Kidney (tissue), 14 donors: Measurements from ENCODE around the gene IFNA2. TPM values are rescaled to one million over a fixed set of nuclear protein-coding genes. Genes with fewer than 3 reads are reported as not detected.
"Not testable (repeated sequence)": the region's sequence is repeated elsewhere in the genome, so short reads cannot be mapped to it uniquely, and the experiment has no call there.

Experiments
- DNase-seq, 5 donors: peaks; one replicate each; pipeline ENCODE4 v3.0.0-alpha.2; 2013 to 2020
- FAIRE-seq: peaks from 2 replicates; lab custom pipeline; 2012; peaks lifted over from hg19 to GRCh38; lab: Jason Lieb, UNC
- H3K27ac ChIP-seq, 2 donors: one replicate each; pipeline ENCODE4 v1.7.0; 2013; ENCODE audit warnings: low read depth in 2 of 2, low read length in 2 of 2, inconsistent platforms in 1 of 2
- H3K27me3 ChIP-seq: one replicate; pipeline ENCODE4 v1.7.1; 2013; ENCODE audit warnings: low read length, inconsistent platforms; ENCODE audit not compliant: control insufficient read depth, insufficient read depth
- H3K36me3 ChIP-seq, 3 donors: one replicate each; pipeline versions ENCODE4 v1.7.0 to v1.7.1; 2013; ENCODE audit warnings: low read length in 3 of 3, control low read depth in 1 of 3, inconsistent platforms in 1 of 3; ENCODE audit not compliant: insufficient read depth in 3 of 3, control insufficient read depth in 2 of 3
- H3K4me1 ChIP-seq, 3 donors: one replicate each; pipeline versions ENCODE4 v1.7.0 to v1.7.1; 2013; ENCODE audit warnings: low read length in 3 of 3, inconsistent platforms in 1 of 3, low read depth in 1 of 3; ENCODE audit not compliant: control insufficient read depth in 2 of 3, insufficient read depth in 2 of 3
- H3K4me3 ChIP-seq, 3 donors: one replicate each; pipeline versions ENCODE4 v1.7.0 to v1.8.1; 2013; ENCODE audit warnings: low read length in 3 of 3, control low read depth in 1 of 3, inconsistent platforms in 1 of 3
- H3K9ac ChIP-seq, 3 donors: one replicate each; pipeline versions ENCODE4 v1.7.0 to v1.7.1; 2013; ENCODE audit warnings: low read length in 3 of 3, control low read depth in 1 of 3, inconsistent platforms in 1 of 3
- H3K9me3 ChIP-seq, 3 donors: one replicate each; pipeline versions ENCODE4 v1.7.0 to v1.7.1; 2013; ENCODE audit warnings: low read length in 3 of 3, control low read depth in 1 of 3, inconsistent platforms in 1 of 3; ENCODE audit not compliant: control insufficient read depth in 2 of 3, insufficient read depth in 1 of 3
- CTCF ChIP-seq: IDR thresholded peaks from 3 replicates; pipeline ENCODE4 v1.5.1; 2012; ENCODE audit warnings: mild to moderate bottlenecking, moderate library complexity, borderline replicate concordance; ENCODE audit not compliant: insufficient read depth; ENCODE audit errors: extremely low read depth
- intact Hi-C: fragments of 100-400 bp; cut with DNase I; formaldehyde crosslinking; loops from one replicate; pipeline ENCODE4 v1.11.1; 2022
- polyA plus RNA-seq: library from polyadenylated mRNA; stranded (reverse); fragments of 350-450 nt; fragmentation: Illumina TruSeq; extraction: RNeasy Lipid Tissue Mini Kit (QIAGEN cat#74804); gene quantifications from one replicate; pipeline ENCODE4 v1.2.3, GENCODE V29; 2014; ENCODE audit warnings: low read depth, low replicate concordance; ENCODE audit not compliant: insufficient read depth
- total RNA-seq: library from RNA; stranded (reverse); fragmentation: NEBNext Ultra II Directional; extraction: Animal tissue kit (Norgen Biotek cat#: 25700); gene quantifications from one replicate; pipeline ENCODE4 v1.2.1, GENCODE V29; 2021
- donor health status: control.
- donor health status: control.
- donor health status: control.
- donor health status: control.
- donor health status: control.
- donor health status: DM: yes; HTN: yes; CAD: no.
- donor health status: Normal renal cell carcinoma (clear cell type).

IFNA2 gene
- total and polyA plus RNA-seq, 2 donors from 2014 or later = not detected

- Histone ChIP-seq H3K4me3 (no peak overlapping the region), H3K4me1 (no peaks in the 10 kb centered on the region), H3K27ac (no peak overlapping the region), H3K36me3 (no peaks in the 10 kb centered on the region), H3K9me3 (no peaks in the 10 kb centered on the region), H3K27me3 (no peaks in the 10 kb centered on the region), H3K9ac (no peak overlapping the region)
- peak in 1 of 5 donors; percentile 8 for DNase-seq
- no peak for TF ChIP-seq CTCF
- intact Hi-C loops = no loop called here
- no peak for FAIRE-seq
These were observed 3.5 kb downstream of the IFNA2 start for GRCh38 chr9:21381448-21382339.

GRCh38 chr9:21371467-21371866 lies 13.7 kb downstream of the IFNA2 start:
- H3K36me3 ChIP-seq, H3K4me1 ChIP-seq, H3K9me3 ChIP-seq, FAIRE-seq, DNase-seq, H3K27me3 ChIP-seq, H3K4me3 ChIP-seq, H3K27ac ChIP-seq, intact Hi-C loops, H3K9ac ChIP-seq: not testable (repeated sequence)

- no peaks in the 10 kb centered on the region for H3K9me3 ChIP-seq
- H3K36me3 ChIP-seq = no peaks in the 10 kb centered on the region
- H3K4me1 ChIP-seq = no peaks in the 10 kb centered on the region
- no peak for TF ChIP-seq CTCF
- H3K27me3 ChIP-seq = no peaks in the 10 kb centered on the region
- H3K9ac ChIP-seq = no peak within 1 kb of the TSS
- intact Hi-C loops = no loop called here
- no peak within 1 kb of the TSS for H3K27ac ChIP-seq
- H3K4me3 ChIP-seq = no peak within 1 kb of the TSS
- no peak for DNase-seq
- FAIRE-seq = no peak
These were observed 17.2 kb downstream of the IFNA2 start, which contains the start of gene IFNA13 for GRCh38 chr9:21367957-21368356. Gene IFNA13 (minus strand): TSS chr9:21368057. CDS start chr9:21368010, 47 bp downstream.

- H3K9ac ChIP-seq, H3K4me1 ChIP-seq, H3K27me3 ChIP-seq, H3K27ac ChIP-seq, intact Hi-C loops, H3K9me3 ChIP-seq, DNase-seq, H3K4me3 ChIP-seq, H3K36me3 ChIP-seq: not testable (repeated sequence)
- peak; percentile 38 for FAIRE-seq
These were observed 18.0 kb downstream of the IFNA2 start for GRCh38 chr9:21367169-21367568.
